SK-N-DZ (cell line): ENCODE measurements around the gene MBD4.
A peak's percentile ranks its signal among the peaks of the same experiment; 100 is the strongest.
"Not testable (repeated sequence)": the region's sequence is repeated elsewhere in the genome, so short reads cannot be mapped to it uniquely, and the experiment has no call there.

Experiments
- DNase-seq: peaks from one replicate; pipeline ENCODE4 v3.0.0-alpha.2; 2015; ENCODE audit warnings: low spot score
- small RNA-seq, 2 experiments: library from RNA; depleted of rRNA; stranded (forward); fragments of <200 nt; gene quantifications; one replicate each; pipeline ENCODE3, GENCODE V24; 2014

The MBD4 gene

GRCh38 chr3:129384594-129385323 lies 55.0 kb downstream of the MBD4 start:
- no peak for DNase-seq

- not testable (repeated sequence) for DNase-seq
Measured at GRCh38 chr3:129384103-129384502, 55.6 kb downstream of the MBD4 start.

- peak; percentile 77 for DNase-seq
Measured at GRCh38 chr3:129383292-129383860, 56.4 kb downstream of the MBD4 start.

- DNase-seq, result no peak
Measured at GRCh38 chr3:129382366-129382765, 57.4 kb downstream of the MBD4 start.

Small RNA genes lying within 50 kb of the gene (small RNA-seq; reads per million reads assigned to genes)
- gene SNORA7B, result 1.6 to 15.6 reads per million in 2 experiments
